Fibroblast of skin of left quadriceps (primary cell): Measurements from ENCODE around the gene STARD9.
"Not testable (repeated sequence)": the region's sequence is repeated elsewhere in the genome, so short reads cannot be mapped to it uniquely, and the experiment has no call there.

Experiments used
- DNase-seq, 2 experiments: peaks; one replicate each; pipeline ENCODE4 v3.0.0-alpha.2; 2013; ENCODE audit warnings: low read depth in 2 of 2

STARD9 gene

DNA sequence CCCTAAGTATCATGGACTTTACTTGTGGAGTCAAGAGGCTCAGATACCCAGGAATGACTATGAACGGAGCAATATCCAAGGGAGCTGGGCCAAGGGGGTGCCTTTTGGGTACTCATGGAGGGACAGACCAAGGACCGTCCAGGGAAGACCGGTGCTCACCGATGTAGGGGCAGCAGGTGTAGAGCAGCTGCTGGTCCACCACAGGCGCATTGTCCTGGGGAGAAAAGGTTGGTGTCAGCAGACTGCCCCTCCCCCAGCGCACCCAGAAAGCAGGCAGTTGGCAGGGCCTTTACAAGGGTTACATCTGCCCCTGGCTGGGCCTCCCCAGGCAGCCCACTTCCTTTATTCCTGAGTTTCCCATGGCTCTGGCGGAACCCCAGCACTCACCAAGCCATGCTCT is 154.0 kb downstream of the STARD9 start:
- DNase-seq: no peak

DNA sequence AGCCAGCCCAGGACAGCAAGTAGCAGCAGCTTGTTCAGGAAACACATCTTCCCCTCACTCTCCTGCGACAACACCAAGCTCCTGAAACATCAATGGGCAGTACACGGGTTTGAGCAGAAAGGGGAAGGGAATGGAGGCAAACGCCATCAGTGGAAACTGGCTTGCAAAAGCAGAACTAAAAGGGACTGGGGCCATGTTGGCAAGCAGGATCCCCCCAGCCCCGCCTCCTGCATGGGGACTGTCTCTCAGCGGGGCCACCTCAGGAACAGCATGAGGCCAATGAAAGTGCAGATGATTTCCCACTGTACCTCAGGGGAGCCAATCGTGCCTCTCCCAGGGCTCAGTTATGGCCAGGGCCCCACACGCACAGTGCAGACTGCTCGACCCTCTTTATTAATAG is 154.7 kb downstream of the STARD9 start:
- DNase-seq: no peak

DNA sequence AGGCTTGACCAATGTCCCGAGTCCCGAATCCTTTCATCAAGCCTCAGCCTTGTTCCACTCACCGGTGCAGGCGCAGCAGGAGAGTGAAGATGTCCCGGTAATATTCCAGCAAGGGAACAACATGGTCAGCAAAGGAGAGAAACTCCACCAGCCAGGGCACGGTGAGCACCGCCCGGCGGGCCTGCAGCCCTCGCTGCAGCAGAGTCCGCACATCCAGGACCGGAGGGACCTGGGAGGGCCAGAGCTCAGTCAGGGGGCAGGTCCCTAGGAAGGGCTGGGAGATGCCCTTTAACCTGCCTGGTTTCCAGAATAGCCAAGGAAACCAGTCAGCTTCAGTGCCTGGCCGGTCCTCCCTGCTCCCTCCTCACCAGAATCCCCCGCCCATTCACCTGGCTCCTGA is 155.1 kb downstream of the STARD9 start:
- DNase-seq: no peak

DNA sequence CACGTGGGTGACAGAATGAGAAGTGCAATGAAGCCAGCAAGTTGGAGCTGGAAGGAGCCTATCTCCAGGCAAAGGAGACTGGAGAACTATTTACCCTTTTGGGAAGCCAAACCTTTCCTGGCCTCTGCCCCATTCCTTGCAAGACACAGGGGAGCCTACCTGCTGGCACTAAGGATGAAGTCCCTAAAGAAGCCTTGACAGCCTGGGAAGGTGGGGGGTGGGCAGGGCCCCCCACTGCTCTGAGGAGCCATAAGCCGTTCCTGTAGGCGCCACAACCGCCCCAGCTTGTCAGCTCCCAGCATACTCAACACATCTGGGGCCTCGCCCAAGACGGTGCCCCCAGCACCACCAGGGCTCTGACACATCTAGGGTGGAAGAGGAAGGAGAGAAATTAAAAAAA is 156.1 kb downstream of the STARD9 start:
- no peak for DNase-seq

DNA sequence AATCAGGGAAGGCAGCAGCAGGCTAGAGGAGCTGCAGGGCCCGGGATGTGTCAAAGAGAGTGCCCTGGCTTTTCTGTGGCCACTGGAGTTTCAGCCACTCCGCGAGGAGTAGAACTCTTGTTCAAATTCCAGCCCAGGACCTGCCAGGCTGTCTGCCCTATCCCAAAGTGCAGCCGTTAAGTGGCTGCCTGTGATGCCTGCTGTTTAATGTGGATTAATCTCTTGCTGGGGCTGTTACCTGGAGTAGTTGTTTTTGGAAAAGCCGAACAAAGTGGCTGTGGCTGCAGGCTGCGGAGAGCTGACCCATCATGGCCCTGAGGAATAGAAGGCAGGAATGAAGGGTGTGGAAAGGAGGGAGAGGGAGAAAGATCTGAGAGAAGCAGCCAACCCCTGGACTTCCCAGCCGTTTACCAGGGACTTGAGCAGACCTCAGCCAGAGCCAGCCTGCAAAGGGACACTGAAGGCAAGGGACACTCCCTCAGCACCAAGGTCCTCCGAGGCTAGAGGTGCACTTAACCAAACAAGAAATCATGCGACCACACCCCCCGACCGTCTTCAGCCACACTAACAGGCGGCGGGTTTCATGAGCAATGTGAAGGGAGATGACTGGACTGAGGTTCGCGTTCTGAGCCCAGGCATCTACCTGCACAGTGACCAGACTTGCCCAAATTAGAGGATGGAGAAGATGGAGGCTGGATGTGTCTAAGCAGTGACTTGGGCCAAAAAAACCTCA is 156.9 kb downstream of the STARD9 start:
- no peak for DNase-seq

DNA sequence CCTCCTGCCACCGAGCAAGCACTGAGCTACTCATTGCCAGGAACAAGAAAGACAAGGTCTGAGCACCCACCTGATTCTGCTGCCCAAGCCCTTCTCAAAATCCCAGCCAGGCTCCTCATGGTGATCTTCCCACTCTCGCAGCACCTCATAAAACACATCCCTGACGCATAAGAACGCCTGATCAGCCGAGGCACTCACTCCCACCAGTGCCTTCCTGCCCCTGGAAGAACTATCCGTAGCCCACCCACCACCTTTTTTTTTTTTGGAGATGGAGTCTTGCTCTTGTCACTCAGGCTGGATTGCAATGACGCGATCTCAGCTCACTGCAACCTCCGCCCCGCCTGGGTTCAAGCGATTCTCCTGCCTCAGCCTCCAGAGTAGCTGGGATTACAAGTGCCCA is 157.6 kb downstream of the STARD9 start:
- no peak for DNase-seq

DNA sequence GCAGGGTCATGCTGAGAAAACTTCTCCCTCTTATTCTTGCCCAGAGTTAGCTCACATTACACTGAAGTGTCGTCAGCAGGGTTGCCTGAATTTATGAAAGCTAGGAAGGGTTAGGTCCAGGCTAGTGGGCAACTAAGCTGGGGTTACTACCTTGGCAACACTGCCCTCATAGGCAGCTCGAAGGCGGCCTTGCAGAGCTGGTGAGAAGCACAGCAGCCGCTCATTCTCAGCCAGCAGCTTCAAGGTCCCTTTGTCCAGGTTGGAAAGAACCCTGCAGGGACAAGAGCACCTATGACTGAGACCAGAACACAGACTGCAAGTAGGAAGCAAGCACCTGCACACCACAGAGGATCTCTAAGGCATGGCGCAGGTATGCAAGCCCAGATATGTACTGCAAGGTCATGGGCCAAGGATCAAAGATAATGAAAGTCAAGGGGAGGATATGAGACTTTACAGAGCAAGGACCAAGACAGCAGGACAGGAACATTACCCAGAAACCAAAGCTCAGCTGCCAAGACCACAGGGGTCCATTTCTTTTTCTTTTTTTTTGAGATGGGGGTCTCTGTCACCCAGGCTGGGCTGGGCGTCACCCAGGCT is 158.8 kb downstream of the STARD9 start:
- DNase-seq: no peak

DNA sequence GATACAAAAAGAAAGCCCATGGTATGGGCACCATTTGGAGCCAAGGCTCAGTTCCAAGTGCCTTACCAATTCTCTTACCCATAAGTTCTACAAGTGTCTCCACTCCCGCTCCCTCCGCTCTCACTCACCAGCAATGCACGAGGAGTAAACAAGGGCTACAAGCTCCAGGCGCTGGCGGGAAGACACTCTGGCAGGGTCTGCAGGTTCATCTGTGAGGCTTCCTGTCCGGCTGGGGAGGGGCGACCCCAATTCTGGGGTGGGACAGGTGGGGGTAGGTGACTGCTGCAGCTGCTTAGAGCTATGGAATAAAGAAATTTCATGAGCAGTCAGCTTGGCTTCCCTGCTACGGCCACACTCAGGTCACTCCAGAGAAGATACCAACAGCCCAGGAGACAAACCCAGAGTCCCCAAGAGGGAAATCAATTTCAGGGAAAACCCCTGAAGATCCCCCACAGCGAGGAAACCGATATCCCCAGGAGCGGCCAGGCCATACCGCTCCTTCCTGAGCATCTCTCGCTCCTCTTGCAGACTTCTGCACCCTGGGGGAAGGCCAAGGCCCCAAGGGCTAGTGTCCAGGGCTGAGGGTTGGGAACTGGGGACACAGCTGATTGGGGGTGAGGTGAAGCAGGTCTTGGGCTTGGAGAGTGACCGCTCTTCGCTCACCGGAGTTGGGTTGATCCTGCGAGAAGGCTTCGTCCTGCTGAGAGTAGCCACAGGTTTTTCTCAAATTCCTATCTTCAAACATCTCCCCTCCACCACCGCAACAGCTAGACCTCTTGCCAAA is 160.2 kb downstream of the STARD9 start:
- DNase-seq: no peak

DNA sequence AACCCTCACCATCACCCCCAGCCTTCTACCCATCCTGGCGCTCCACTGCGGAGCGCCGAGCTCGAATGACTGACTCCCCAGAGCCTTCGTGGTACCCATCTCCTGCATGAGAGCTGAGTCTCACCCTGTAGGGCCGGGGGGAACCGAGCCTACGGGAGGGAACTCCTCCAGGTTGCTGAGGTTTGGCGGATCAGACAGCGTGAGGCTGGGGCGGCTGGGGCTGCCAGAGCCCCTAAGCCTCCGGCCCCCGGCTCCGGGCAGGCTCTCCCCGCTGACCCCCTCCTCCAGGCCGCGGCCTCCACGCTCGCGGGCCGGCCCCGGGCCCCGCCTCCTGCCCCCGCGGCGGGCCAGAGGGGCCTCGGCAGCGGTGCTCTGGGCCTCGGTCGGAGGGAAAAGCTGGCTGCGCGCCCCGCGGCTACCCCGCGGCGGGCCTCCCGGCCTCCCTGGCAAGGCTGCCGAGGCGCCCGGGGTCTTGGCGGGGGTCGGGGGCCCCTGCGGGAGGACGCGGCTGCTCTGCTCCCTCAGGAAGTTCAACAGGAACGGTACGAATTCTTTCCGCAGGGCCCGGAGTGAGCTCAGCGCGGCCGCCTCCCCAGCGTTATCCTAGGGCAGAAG is 160.9 kb downstream of the STARD9 start:
- DNase-seq: no peak

DNA sequence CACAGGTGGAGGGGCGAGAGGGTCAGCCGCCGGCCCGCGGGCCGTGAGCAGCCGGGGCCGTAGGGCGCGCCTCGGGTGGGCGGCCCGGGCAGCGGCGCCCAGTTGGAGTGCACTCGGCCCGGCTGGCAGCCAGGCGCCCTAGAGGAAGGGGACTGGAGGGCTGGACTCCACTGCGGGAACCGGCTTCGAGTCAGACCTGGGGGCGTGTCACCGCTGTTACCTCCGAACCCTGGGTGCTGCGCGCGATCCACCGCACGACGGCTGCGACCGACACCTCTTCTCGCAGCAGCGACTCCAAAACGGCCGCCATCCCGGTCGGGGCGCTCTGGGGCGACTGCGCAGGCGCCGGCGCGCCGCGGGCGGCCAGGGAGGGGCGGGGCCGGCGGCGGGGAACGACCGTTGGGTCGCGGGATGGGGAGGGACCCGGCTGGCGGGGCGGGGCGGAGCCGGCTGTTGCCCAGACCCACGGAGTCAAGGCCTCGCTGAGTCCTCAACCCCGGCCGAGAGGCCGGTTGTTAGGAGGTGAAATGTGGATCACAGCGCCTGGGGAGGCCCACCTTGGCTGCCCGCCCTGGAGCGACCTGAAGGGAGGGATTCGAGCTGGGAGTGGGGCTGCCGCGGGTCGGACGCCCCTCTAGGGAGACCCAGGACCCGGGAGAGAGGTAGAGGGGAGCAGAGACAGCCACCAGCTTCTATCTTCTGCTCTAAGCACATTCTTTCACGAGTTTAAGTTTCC is 161.6 kb downstream of the STARD9 start, which contains the start of gene CDAN1:
Gene CDAN1 (minus strand): TSS at position 336 of the 736 bp plus-strand sequence. CDS start 26 bp downstream, at position 310.
- DNase-seq: peak; percentile 54 to 59

DNA sequence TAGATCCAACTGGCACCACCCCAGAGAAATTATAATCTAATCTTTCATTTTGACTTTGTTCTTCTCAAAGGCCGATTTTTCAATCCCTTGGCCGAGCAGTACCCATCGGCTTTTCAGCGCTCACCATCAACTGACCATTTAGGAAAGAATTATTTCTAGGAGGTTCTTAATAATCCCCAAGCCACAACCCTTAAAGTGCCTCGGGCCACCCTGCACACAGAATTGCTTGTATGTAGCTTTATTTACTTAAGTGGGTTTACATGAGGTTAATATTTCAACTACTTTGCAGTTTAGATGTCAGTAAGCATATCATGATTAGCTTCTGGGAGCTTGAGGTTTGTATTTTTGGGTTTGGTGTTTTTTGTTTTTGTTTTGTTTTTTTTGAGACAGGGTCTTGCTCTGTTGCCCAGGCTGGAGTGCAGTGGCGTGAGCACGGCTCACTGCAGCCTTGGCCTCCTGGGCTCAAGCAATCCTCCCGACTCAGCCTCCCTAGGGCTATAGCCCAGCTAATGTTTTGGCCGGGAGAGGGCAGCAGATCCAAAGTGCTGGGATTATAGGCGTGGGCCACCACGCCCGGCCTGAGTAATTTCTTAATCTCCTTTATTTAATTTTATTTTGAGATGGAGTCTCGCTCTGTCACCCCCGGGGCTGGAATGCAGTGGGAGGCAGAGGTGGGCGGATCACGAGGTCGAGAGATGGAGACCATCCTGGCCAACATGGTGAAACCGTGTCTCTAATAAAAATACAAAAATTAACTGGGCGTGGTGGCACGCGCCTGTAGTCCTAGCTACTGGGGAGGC is 162.3 kb downstream of the STARD9 start:
- DNase-seq: no peak

DNA sequence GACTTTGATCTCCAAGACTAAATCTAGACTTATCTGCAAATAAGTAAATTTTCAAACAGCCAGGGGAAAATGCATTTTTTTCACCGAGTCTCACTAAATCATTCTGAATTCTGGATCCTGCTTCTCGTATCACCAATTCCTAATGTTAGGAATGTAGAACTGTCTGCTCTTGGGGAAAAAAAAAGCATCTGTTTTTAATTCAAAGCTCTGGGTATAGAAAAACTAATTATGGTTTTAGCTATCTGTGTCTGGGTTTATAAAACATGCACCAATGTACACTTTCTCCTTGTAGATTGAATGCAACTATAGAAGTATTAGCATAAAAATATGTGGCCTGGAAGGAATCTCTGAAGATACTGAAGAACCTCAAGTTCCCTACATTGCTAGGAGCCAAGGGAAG is 166.3 kb downstream of the STARD9 start:
- peak; percentile 52 to 59 for DNase-seq

DNA sequence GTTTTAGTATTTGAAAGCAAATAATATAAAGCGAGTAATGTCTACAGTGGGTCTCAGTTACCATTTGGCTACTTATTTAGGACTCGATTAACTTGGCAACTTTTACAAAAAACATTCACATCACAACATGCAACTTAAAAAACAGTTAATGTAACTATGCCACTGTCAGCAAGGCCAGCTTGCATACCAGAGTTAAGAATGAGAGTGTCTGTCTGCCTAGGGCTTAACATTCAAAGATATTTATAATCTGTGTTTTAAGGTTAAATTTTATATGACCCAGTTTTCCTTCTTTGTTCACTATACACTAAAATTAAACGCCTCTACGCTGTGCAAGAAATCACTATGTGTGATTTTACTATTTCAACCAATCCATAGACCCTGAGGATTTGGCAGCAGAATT is 166.7 kb downstream of the STARD9 start:
- DNase-seq: no peak

DNA sequence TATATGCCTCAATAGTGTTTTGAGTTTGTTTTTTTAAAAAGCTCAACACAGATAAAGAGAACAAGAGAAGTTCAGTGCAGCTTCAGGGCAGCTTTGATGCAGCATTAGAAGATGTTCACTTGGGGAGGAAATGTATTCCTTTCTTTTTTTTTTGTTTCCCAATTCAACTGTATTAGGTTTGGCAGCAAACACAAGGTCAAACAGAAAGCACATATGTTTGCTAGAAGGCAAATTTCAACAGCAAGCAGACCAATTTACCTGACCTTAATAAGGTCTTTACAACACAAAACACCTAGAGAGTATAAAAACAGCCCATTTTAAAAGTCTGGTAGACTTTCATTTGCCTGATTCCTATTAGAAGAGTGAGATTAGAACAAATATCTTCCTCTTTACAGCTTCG is 168.8 kb downstream of the STARD9 start:
- no peak for DNase-seq

DNA sequence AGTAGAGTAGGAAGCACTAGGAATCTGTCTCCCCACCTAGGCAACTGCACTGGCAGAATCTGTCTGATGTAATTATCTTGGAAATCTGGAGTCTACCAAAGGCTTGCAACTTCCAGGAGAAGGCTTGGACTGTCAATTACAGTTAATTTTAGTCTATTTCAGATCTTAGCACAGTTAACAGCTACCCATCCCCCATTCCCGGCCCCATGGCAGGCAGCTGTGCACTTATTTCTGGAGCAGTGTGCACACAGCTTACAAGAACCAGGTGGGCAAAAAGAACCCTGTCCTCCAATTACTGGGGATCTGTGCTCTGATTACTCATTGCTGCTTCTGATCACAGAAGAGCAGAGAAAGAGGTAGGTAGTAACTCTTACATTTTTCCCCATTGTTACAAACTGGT is 173.9 kb downstream of the STARD9 start:
- no peak for DNase-seq

DNA sequence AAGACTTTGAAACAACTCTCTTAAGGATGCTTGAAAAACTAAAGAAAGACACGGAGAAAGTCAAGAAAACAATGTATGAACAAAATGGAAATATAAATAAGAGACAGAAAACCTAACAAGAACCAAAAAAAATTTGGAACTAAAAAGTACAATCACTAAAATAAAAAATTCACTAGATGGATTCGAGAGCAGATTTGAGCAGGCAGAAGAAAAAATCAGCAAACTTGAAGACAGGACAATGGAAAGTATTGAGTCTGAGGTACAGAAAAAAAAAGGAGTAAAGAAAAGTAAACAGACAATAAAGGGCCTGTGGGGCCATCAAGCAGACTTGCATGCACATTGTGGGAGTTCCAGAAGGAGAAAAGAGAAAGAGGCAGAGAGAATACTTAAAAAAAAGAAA is 174.9 kb downstream of the STARD9 start:
- DNase-seq: no peak

DNA sequence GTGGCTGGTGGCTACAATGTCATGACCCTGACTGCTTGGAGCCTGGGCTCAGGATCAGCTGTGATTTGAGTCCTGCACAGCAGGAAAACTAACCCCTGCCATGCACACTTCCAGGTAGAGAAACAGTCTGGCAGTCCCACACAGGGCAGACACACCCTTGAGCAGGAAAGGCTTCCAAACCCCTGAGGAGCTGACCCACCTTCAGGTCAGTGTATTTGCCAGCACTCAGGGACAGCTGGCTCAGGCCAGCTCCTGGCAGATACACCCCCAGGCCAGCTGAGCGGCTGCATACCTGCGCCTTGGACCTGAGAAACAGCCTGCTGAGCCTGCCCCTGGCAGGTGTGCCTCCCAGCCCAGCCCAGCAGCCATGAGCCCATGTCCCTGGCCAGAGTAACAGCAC is 183.7 kb downstream of the STARD9 start:
- no peak for DNase-seq

DNA sequence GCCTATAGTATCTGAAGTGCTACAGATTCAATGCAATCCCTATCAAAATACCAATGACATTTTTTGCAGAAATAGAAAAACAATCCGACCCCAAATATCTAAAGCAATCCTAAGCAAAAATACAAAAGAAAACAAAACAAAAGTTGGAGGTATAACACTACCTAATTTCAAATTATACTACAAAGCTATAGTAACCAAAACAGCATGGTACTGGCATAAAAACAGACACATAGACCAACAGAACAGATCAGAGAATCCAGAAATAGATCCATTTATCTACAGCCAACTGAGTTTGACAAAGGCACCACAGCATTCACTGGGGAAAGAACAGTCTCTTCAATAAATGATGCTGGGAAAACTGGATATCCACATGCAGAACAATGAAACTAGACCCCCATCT is 185.4 kb downstream of the STARD9 start:
- no peak for DNase-seq

DNA sequence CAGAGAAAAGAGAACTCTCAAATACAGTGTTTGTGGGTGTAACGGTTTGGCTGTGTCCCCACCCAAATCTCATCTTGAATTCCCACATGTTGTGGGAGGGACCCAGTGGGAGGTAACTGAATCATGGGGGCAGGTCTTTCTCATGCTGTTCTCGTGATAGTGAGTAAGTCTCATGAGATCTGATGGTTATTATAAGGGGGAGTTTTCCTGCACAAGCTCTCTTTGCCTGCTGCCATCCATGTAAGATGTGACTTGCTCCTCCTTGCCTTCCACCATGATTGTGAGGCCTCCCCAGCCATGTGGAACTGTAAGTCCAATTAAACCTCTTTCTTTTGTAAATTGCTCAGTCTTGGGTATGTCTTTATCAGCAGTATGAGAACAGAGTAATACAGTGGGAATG is 186.4 kb downstream of the STARD9 start:
- not testable (repeated sequence) for DNase-seq

DNA sequence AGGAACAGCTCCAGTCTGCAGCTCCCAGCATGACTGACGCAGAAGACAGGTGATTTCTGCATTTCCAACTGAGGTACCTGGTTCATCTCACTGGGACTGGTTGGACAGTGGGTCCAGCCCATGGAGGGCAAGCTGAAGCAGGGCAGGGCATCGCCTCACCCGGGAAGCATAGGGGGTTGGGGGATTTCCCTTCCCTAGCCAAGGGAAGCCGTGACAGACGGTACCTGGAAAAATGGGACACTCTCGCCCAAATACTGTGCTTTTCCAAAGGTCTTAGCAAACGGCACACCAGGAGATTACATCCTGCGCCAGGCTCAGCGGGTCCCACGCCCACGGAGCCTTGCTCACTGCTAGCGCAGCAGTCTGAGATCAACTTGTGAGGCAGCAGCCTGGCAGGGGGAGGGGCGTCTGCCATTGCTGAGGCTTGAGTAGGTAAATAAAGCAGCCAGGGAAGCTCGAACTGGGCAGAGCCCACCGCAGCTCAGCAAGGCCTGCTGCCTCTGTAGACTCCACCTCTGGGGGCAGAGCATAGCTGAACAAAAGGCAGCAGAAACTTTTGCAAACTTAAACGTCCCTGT is 188.8 kb downstream of the STARD9 start:
- not testable (repeated sequence) for DNase-seq
